ENCODE data around the gene RFNG. TPM values are rescaled to one million over a fixed set of nuclear protein-coding genes. Genes with fewer than 3 reads are reported as not detected.

RFNG gene
- total and polyA plus RNA-seq, 2 of the 13 experiments (the other 11 are each of a cell fraction or from before 2014, with no cell fraction given), result 61.4 to 64.0 TPM

DNA sequence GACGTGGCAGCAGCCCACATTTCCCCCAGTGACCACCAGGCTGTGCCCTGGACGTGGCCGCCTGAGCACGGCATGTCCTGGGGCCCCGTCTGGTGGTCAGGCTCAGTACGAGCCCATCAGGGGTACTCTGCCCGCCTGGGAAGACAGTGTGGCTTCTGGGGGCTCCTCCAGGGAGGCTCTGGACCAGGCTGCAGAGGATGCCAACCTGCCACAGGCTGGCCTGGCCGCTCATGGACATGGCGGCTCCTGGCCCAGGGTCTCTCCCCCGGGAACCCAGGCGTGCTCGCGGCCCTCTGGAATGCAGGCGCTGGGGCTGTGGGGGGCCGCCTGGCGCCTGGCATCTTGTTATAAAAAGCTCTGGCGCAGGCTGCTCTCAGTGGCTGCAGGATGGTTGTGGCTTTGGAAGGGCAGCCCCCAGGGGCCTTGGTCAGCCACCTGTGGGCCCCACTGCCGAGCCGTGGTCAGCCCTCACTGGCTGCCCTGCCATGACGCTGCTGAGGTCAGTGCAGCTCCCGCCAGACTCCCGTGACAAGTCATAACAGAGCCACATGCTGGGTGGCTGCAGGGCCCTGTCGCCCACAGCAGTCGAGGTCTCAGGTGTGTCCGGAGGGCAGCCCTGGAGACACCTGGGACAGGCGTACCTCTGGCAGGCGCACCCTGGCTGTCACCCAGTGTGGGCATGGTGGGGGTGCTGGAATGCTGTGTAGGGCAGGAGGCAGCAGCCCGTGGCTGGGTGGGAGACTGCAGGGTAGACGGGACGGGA is 43.9 kb downstream of the RFNG start (continued):
- no peak for TF ChIP-seq SNAI1 (CRISPR knock-in tag; IDR thresholded peaks at IDR 0.05; ENCODE audit: borderline replicate concordance)
- TF ChIP-seq FOSL2 (CRISPR knock-in tag; IDR thresholded peaks at IDR 0.05), result no peak
- TF ChIP-seq SIX1 (CRISPR knock-in tag; IDR thresholded peaks at IDR 0.05; ENCODE audit: borderline replicate concordance), result no peak
- TF ChIP-seq, protein P1, sequence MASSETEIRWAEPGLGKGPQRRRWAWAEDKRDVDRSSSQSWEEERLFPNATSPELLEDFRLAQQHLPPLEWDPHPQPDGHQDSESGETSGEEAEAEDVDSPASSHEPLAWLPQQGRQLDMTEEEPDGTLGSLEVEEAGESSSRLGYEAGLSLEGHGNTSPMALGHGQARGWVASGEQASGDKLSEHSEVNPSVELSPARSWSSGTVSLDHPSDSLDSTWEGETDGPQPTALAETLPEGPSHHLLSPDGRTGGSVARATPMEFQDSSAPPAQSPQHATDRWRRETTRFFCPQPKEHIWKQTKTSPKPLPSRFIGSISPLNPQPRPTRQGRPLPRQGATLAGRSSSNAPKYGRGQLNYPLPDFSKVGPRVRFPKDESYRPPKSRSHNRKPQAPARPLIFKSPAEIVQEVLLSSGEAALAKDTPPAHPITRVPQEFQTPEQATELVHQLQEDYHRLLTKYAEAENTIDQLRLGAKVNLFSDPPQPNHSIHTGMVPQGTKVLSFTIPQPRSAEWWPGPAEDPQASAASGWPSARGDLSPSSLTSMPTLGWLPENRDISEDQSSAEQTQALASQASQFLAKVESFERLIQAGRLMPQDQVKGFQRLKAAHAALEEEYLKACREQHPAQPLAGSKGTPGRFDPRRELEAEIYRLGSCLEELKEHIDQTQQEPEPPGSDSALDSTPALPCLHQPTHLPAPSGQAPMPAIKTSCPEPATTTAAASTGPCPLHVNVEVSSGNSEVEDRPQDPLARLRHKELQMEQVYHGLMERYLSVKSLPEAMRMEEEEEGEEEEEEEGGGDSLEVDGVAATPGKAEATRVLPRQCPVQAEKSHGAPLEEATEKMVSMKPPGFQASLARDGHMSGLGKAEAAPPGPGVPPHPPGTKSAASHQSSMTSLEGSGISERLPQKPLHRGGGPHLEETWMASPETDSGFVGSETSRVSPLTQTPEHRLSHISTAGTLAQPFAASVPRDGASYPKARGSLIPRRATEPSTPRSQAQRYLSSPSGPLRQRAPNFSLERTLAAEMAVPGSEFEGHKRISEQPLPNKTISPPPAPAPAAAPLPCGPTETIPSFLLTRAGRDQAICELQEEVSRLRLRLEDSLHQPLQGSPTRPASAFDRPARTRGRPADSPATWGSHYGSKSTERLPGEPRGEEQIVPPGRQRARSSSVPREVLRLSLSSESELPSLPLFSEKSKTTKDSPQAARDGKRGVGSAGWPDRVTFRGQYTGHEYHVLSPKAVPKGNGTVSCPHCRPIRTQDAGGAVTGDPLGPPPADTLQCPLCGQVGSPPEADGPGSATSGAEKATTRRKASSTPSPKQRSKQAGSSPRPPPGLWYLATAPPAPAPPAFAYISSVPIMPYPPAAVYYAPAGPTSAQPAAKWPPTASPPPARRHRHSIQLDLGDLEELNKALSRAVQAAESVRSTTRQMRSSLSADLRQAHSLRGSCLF (CRISPR knock-in tag; IDR thresholded peaks at IDR 0.05; ENCODE audit: borderline replicate concordance), result no peak
- TF ChIP-seq ZNF367 (CRISPR knock-in tag; IDR thresholded peaks at IDR 0.05; ENCODE audit: borderline replicate concordance), result no peak
- no peak for TF ChIP-seq ZNF776 (CRISPR knock-in tag; IDR thresholded peaks at IDR 0.05)
- TF ChIP-seq HMGA1 (CRISPR knock-in tag; conservative IDR thresholded peaks at IDR 0.05), result no peak
- no peak for TF ChIP-seq SOX5 (CRISPR knock-in tag; IDR thresholded peaks at IDR 0.05; ENCODE audit: borderline replicate concordance)
- TF ChIP-seq MTA3 (CRISPR knock-in tag; IDR thresholded peaks at IDR 0.05), result no peak
- TF ChIP-seq, protein P2, sequence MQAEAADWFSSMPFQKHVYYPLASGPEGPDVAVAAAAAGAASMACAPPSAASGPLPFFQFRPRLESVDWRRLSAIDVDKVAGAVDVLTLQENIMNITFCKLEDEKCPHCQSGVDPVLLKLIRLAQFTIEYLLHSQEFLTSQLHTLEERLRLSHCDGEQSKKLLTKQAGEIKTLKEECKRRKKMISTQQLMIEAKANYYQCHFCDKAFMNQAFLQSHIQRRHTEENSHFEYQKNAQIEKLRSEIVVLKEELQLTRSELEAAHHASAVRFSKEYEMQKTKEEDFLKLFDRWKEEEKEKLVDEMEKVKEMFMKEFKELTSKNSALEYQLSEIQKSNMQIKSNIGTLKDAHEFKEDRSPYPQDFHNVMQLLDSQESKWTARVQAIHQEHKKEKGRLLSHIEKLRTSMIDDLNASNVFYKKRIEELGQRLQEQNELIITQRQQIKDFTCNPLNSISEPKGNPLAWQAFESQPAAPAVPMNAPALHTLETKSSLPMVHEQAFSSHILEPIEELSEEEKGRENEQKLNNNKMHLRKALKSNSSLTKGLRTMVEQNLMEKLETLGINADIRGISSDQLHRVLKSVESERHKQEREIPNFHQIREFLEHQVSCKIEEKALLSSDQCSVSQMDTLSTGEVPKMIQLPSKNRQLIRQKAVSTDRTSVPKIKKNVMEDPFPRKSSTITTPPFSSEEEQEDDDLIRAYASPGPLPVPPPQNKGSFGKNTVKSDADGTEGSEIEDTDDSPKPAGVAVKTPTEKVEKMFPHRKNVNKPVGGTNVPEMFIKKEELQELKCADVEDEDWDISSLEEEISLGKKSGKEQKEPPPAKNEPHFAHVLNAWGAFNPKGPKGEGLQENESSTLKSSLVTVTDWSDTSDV (CRISPR knock-in tag; IDR thresholded peaks at IDR 0.05), result 0 out of 2 replicates have a peak, but pooled peaks have one; percentile 40
- TF ChIP-seq NONO (IDR thresholded peaks at IDR 0.05), result no peak
- no peak; the same call in 1 of the 2 replicates for TF ChIP-seq NONO (CRISPR knock-in tag; conservative IDR thresholded peaks at IDR 0.05)
- TF ChIP-seq TAF1 (CRISPR knock-in tag; IDR thresholded peaks at IDR 0.05), result no peak
- no peak for TF ChIP-seq RFXANK (CRISPR knock-in tag; IDR thresholded peaks at IDR 0.05)
- no peak for TF ChIP-seq MIER3 (CRISPR knock-in tag; IDR thresholded peaks at IDR 0.05; ENCODE audit: borderline replicate concordance)
- TF ChIP-seq, protein P3, sequence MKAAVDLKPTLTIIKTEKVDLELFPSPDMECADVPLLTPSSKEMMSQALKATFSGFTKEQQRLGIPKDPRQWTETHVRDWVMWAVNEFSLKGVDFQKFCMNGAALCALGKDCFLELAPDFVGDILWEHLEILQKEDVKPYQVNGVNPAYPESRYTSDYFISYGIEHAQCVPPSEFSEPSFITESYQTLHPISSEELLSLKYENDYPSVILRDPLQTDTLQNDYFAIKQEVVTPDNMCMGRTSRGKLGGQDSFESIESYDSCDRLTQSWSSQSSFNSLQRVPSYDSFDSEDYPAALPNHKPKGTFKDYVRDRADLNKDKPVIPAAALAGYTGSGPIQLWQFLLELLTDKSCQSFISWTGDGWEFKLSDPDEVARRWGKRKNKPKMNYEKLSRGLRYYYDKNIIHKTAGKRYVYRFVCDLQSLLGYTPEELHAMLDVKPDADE (CRISPR knock-in tag; IDR thresholded peaks at IDR 0.05), result no peak
- TF ChIP-seq MYC (CRISPR knock-in tag; IDR thresholded peaks at IDR 0.05; ENCODE audit: borderline replicate concordance), result no peak
- no peak for TF ChIP-seq ZNF629 (CRISPR knock-in tag; conservative IDR thresholded peaks at IDR 0.05)
- no peak for TF ChIP-seq ZNF75D (CRISPR knock-in tag; IDR thresholded peaks at IDR 0.05; ENCODE audit: borderline replicate concordance)
- TF ChIP-seq ZKSCAN5 (CRISPR knock-in tag; IDR thresholded peaks at IDR 0.05), result no peak
- TF ChIP-seq SKI (IDR thresholded peaks at IDR 0.05; ENCODE audit: partially characterized antibody), result no peak
- no peak for TF ChIP-seq ZNF564 (CRISPR knock-in tag; IDR thresholded peaks at IDR 0.05)
- no peak for TF ChIP-seq SIN3A (IDR thresholded peaks at IDR 0.05; ENCODE audit: borderline replicate concordance, low read depth, low read length)
- no peak for TF ChIP-seq ZNF468 (CRISPR knock-in tag; IDR thresholded peaks at IDR 0.05)
